Vagina (tissue), 2 donors: Measurements from ENCODE around the gene AKR7A3.

Experiments
- POLR2A ChIP-seq, 2 donors: fragments of 450-650 bp; IDR thresholded peaks; one replicate each; pipeline ENCODE4 v1.6.1; 2017; ENCODE audit warnings: antibody characterized with exemption in 2 of 2, mild to moderate bottlenecking in 2 of 2, moderate library complexity in 2 of 2
- POLR2AphosphoS5 ChIP-seq, 2 donors: sonication (generic); formaldehyde crosslinking; IDR thresholded peaks; one replicate each; pipeline ENCODE4 v1.9.0; 2017; ENCODE audit warnings: antibody characterized with exemption in 2 of 2, mild to moderate bottlenecking in 2 of 2, low read depth in 1 of 2; ENCODE audit not compliant: insufficient read depth in 1 of 2
- TF ChIP-seq, protein P1 (sequence below), 3 experiments: fragments of 450-650 bp in 2 of 3; fragments of 200-600 bp in 1 of 3; sonication (generic) in 1 of 3; IDR thresholded peaks; one replicate each; pipeline ENCODE4 v1.5.1; 2017 to 2019; ENCODE audit warnings: antibody characterized with exemption in 3 of 3, mild to moderate bottlenecking in 2 of 3, moderate library complexity in 2 of 3

GRCh38 chr1:19306941-19307340, 18.4 kb upstream of the AKR7A3 start:
- TF ChIP-seq, protein P1, sequence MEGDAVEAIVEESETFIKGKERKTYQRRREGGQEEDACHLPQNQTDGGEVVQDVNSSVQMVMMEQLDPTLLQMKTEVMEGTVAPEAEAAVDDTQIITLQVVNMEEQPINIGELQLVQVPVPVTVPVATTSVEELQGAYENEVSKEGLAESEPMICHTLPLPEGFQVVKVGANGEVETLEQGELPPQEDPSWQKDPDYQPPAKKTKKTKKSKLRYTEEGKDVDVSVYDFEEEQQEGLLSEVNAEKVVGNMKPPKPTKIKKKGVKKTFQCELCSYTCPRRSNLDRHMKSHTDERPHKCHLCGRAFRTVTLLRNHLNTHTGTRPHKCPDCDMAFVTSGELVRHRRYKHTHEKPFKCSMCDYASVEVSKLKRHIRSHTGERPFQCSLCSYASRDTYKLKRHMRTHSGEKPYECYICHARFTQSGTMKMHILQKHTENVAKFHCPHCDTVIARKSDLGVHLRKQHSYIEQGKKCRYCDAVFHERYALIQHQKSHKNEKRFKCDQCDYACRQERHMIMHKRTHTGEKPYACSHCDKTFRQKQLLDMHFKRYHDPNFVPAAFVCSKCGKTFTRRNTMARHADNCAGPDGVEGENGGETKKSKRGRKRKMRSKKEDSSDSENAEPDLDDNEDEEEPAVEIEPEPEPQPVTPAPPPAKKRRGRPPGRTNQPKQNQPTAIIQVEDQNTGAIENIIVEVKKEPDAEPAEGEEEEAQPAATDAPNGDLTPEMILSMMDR (IDR thresholded peaks at IDR 0.05) = no peak
- no peak for TF ChIP-seq POLR2AphosphoS5 (IDR thresholded peaks at IDR 0.05; ENCODE audit: insufficient read depth in 1 of 2, low read depth in 1 of 2)
- no peak for TF ChIP-seq POLR2A (IDR thresholded peaks at IDR 0.05)
